Adrenal gland (tissue), 12 donors: ENCODE measurements around the gene IGSF22. TPM values are rescaled to one million over a fixed set of nuclear protein-coding genes. Genes with fewer than 3 reads are reported as not detected.

Source experiments
- DNase-seq, 7 donors: peaks; one replicate each; pipeline ENCODE4 v3.0.0-alpha.2; 2019 to 2020
- H3K27ac ChIP-seq, 5 donors: fragments of 200-600 bp; sonication (generic) in 4 of 5; 1 replicate in 3 of 5; 2 replicates in 2 of 5; pipeline versions ENCODE4 v1.5.1 to v1.8.0; 2016 to 2020; ENCODE audit warnings: mild to moderate bottlenecking in 1 of 5
- H3K27me3 ChIP-seq: fragments of 200-600 bp; 2 replicates; pipeline ENCODE4 v1.8.0; 2021
- H3K36me3 ChIP-seq, 2 donors: fragments of 200-600 bp; replicated peaks in 1 of 2; 1 replicate in 1 of 2; 2 replicates in 1 of 2; pipeline versions ENCODE4 v1.5.1 to v1.8.0; 2018 to 2022
- H3K4me1 ChIP-seq, 2 donors: fragments of 200-600 bp; replicated peaks in 1 of 2; 1 replicate in 1 of 2; 2 replicates in 1 of 2; pipeline versions ENCODE4 v1.5.1 to v1.8.0; 2018 to 2021
- H3K4me3 ChIP-seq, 4 donors: fragments of 200-600 bp; sonication (generic) in 3 of 4; one replicate each; pipeline ENCODE4 v1.5.1; 2016 to 2018
- H3K9me3 ChIP-seq, 3 donors: fragments of 200-600 bp; sonication (generic) in 1 of 3; replicated peaks in 1 of 3; 1 replicate in 2 of 3; 2 replicates in 1 of 3; pipeline versions ENCODE4 v1.5.1 to v1.8.0; 2016 to 2021
- CTCF ChIP-seq, 6 experiments: fragments of 450-650 bp in 4 of 6; fragments of 200-600 bp in 2 of 6; sonication (generic) in 1 of 6; IDR thresholded peaks; 1 replicate in 5 of 6; 2 replicates in 1 of 6; pipeline versions ENCODE4 v1.5.1 to v1.8.0; 2016 to 2021; ENCODE audit warnings: antibody characterized with exemption in 6 of 6, mild to moderate bottlenecking in 2 of 6, moderate library complexity in 1 of 6
- POLR2A ChIP-seq, 2 donors: fragments of 450-650 bp; IDR thresholded peaks; one replicate each; pipeline ENCODE4 v1.6.1; 2017; ENCODE audit warnings: antibody characterized with exemption in 2 of 2, mild to moderate bottlenecking in 2 of 2, moderate library complexity in 1 of 2
- WGBS, 4 donors: extraction: QIAGEN DNeasy Blood & Tissue Kit in 2 of 4; methylation state at CpG; one replicate each; pipeline versions ENCODE4 v1.1.5 to v1.1.7; 2013 to 2017; 5-methylcytosine and 5-hydroxymethylcytosine counted together
- intact Hi-C, 2 donors: fragments of 100-400 bp; cut with DNase I; formaldehyde crosslinking; loops; one replicate each; pipeline versions ENCODE4 v1.14.1 to v1.15.0; 2022 to 2023
- polyA plus RNA-seq, 3 donors: library from polyadenylated mRNA; stranded (reverse); fragments of 200-250 nt in 2 of 3; fragments of 350-450 nt in 1 of 3; fragmentation: Illumina TruSeq in 1 of 3; extraction: RNeasy Lipid Tissue Mini Kit (QIAGEN cat#74804) in 1 of 3; gene quantifications; one replicate each; pipeline ENCODE4 v1.2.3, GENCODE V29; 2013 to 2014
- total RNA-seq, 9 donors: library from RNA; depleted of rRNA in 4 of 9; stranded (reverse); fragments of >200 nt in 4 of 9; fragments of 120-200 nt in 1 of 9; fragmentation: NEBNext Ultra II Directional in 1 of 9; extraction: Animal tissue kit (Norgen Biotek cat#: 25700) in 1 of 9; gene quantifications; one replicate each; pipeline versions ENCODE4 v1.1.0 to v1.2.4, GENCODE V29; 2013 to 2023
- donor health status: healthy with polysubstance abuse.
- donor health status: Bipolar disorder and iron deficiency.
- donor health status: DM: yes; HTN: yes; CAD: no.
- donor health status: DM: no; HTN: no; CAD: no.
- donor health status: DM: no; HTN: no; CAD: no.
- donor health status: DM: yes; HTN: yes; CAD: no.

IGSF22 gene
- total and polyA plus RNA-seq, 12 donors, result 0.10 to 2.0 (median 0.97) TPM; not detected in 3

- Histone ChIP-seq H3K4me3 (no peak overlapping the region), H3K9me3 (no peaks in the 10 kb centered on the region), H3K4me1 (no peaks in the 10 kb centered on the region), H3K36me3 (no peaks in the 10 kb centered on the region), H3K27ac (no peak overlapping the region), H3K27me3 (no peaks in the 10 kb centered on the region)
- 47 to 83% (median 77%) methylated on average over 1 to 5 of the region's 5 CpGs for WGBS, 4 donors
- intact Hi-C loops, result loop anchor here in 1 of 2 donors (10.0 kb wide), 1 partner anchor 654 kb away; no protein-coding TSS in a partner anchor
- no peak for TF ChIP-seq POLR2A (IDR thresholded peaks at IDR 0.05)
- no peak for TF ChIP-seq CTCF (IDR thresholded peaks at IDR 0.05)
- DNase-seq, result no peak
Observed at GRCh38 chr11:18768978-18769377, 43.0 kb upstream of the IGSF22 start.

GRCh38 chr11:18768472-18768901 is 42.5 kb upstream of the IGSF22 start:
- intact Hi-C loops, result loop anchor here in 1 of 2 donors (10.0 kb wide), 1 partner anchor 654 kb away; no protein-coding TSS in a partner anchor
- no peak for DNase-seq
- WGBS, 4 donors, result 65 to 89% (median 68%) methylated on average over 3 to 4 of the region's 4 CpGs
- Histone ChIP-seq H3K27me3 (no peaks in the 10 kb centered on the region), H3K36me3 (no peaks in the 10 kb centered on the region), H3K4me3 (no peak overlapping the region), H3K4me1 (no peaks in the 10 kb centered on the region), H3K9me3 (no peaks in the 10 kb centered on the region), H3K27ac (no peak overlapping the region)
- TF ChIP-seq POLR2A (IDR thresholded peaks at IDR 0.05), result no peak
- no peak for TF ChIP-seq CTCF (IDR thresholded peaks at IDR 0.05)

- H3K4me1 ChIP-seq, result no peaks in the 10 kb centered on the region
- no peaks in the 10 kb centered on the region for H3K36me3 ChIP-seq
- WGBS, 4 donors, result 79 to 100% (median 86%) methylated on average over 2 of the region's 2 CpGs
- no peak overlapping the region for H3K4me3 ChIP-seq
- no peak for DNase-seq
- H3K27me3 ChIP-seq, result no peaks in the 10 kb centered on the region
- H3K9me3 ChIP-seq, result no peaks in the 10 kb centered on the region
- intact Hi-C loops, result loop anchor here in 1 of 2 donors (10.0 kb wide), 1 partner anchor 651 kb away; no protein-coding TSS in a partner anchor
- no peak overlapping the region for H3K27ac ChIP-seq
- no peak for TF ChIP-seq POLR2A (IDR thresholded peaks at IDR 0.05)
- TF ChIP-seq CTCF (IDR thresholded peaks at IDR 0.05), result no peak
Observed at GRCh38 chr11:18766015-18766414, 40.0 kb upstream of the IGSF22 start.

GRCh38 chr11:18765554-18765953 is 39.6 kb upstream of the IGSF22 start:
- Histone ChIP-seq H3K36me3 (no peaks in the 10 kb centered on the region), H3K4me3 (no peak overlapping the region), H3K9me3 (no peaks in the 10 kb centered on the region), H3K27me3 (no peaks in the 10 kb centered on the region), H3K27ac (no peak overlapping the region), H3K4me1 (no peaks in the 10 kb centered on the region)
- WGBS, 4 donors, result 45 to 79% (median 58%) methylated on average over 3 to 6 of the region's 6 CpGs
- TF ChIP-seq CTCF (IDR thresholded peaks at IDR 0.05) (no peak), POLR2A (IDR thresholded peaks at IDR 0.05) (no peak)
- no peak for DNase-seq
- intact Hi-C loops, result loop anchor here in 1 of 2 donors (10.0 kb wide), 1 partner anchor 651 kb away; no protein-coding TSS in a partner anchor
